Stomach smooth muscle (tissue), 2 donors: ENCODE measurements around the gene DLG2.

ENCODE experiments used
- H3K27ac ChIP-seq: one replicate; pipeline ENCODE4 v1.7.0; 2013; ENCODE audit warnings: mild to moderate bottlenecking, low read length, inconsistent platforms
- H3K27me3 ChIP-seq, 2 donors: one replicate each; pipeline ENCODE4 v1.7.0; 2013; ENCODE audit warnings: low read length in 2 of 2; ENCODE audit not compliant: insufficient read depth in 2 of 2, control insufficient read depth in 1 of 2
- H3K36me3 ChIP-seq, 2 donors: one replicate each; pipeline ENCODE4 v1.7.0; 2013; ENCODE audit warnings: low read length in 2 of 2; ENCODE audit not compliant: control insufficient read depth in 2 of 2, insufficient read depth in 2 of 2
- H3K4me1 ChIP-seq: one replicate; pipeline ENCODE4 v1.7.0; 2013; ENCODE audit warnings: low read length; ENCODE audit not compliant: control insufficient read depth, insufficient read depth
- H3K4me3 ChIP-seq, 2 donors: one replicate each; pipeline ENCODE4 v1.7.0; 2013; ENCODE audit warnings: low read length in 2 of 2
- H3K9ac ChIP-seq, 2 donors: one replicate each; pipeline ENCODE4 v1.7.0; 2013; ENCODE audit warnings: low read length in 2 of 2, mild to moderate bottlenecking in 1 of 2
- H3K9me3 ChIP-seq, 2 donors: one replicate each; pipeline ENCODE4 v1.7.0; 2013; ENCODE audit warnings: low read length in 2 of 2; ENCODE audit not compliant: control insufficient read depth in 2 of 2
- donor health status: healthy.
- donor health status: Pancreatic carcinoma.

Gene DLG2

DNA sequence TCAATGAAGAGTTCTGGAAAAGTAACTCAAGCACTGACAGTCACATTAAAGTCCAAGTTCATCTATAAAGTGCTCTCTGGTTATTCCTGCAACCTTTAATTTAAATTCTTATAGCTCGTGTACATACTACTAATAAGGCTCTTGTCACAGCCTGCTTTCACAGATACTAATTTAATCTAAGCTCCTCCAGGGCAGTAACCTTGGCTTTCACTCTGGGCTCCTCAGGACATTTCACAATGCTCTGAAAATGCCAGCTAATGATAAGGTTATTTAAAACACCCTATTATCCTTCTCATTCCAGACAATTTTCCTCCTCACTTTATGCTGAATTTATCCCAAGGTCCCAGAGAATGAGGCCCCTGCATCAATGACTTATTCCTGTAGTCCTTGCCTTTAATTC is 2098.3 kb downstream of the DLG2 start:
- Histone ChIP-seq H3K36me3 (no peaks in the 10 kb centered on the region), H3K9me3 (no peaks in the 10 kb centered on the region), H3K27me3 (no peaks in the 10 kb centered on the region), H3K27ac (no peak overlapping the region), H3K9ac (no peak overlapping the region), H3K4me1 (no peaks in the 10 kb centered on the region), H3K4me3 (no peak overlapping the region)

DNA sequence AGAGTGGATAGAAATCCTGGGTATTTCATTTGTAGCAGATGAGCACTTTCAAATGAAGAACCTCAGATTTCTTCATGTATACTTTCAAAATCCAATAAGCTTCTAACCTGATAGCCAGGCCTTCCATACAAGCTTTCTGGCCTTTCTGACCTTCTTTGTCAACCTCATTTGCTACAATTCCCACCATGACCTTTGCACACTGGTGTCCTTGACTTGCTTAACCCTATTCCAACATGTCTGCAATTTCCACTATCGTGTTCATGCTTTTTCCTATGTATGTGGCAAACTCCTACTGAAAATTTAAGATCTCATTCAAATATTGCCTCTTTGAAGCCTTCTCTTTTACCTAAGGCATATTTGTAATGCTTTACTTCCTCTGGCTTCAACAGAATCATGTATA is 2098.9 kb downstream of the DLG2 start:
- Histone ChIP-seq H3K27me3 (no peaks in the 10 kb centered on the region), H3K9ac (no peak overlapping the region), H3K9me3 (no peaks in the 10 kb centered on the region), H3K4me3 (no peak overlapping the region), H3K36me3 (no peaks in the 10 kb centered on the region), H3K4me1 (no peaks in the 10 kb centered on the region), H3K27ac (no peak overlapping the region)

DNA sequence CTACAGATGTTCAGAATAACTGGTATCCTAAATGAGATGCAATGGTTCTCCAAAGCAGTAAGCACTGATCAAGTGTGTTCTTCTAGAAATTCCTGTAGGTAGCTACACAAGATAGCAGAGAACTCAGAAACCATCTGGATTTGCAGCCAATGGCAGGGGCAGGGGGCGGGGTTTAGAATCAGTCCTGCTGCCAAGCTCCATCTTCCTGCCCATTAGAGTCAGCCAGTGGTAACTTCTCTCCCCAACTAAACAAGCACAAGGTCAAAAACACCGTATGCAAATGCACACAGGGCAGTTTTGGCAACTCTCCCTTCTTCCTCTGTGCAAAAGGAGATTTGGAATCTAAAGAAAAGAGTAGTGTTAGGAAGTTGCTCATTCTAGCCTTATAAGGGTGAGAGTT is 2103.5 kb downstream of the DLG2 start:
- Histone ChIP-seq H3K27ac (no peak overlapping the region), H3K9me3 (no peaks in the 10 kb centered on the region), H3K36me3 (no peaks in the 10 kb centered on the region), H3K27me3 (no peaks in the 10 kb centered on the region), H3K4me3 (no peak overlapping the region), H3K9ac (no peak overlapping the region), H3K4me1 (no peaks in the 10 kb centered on the region)

DNA sequence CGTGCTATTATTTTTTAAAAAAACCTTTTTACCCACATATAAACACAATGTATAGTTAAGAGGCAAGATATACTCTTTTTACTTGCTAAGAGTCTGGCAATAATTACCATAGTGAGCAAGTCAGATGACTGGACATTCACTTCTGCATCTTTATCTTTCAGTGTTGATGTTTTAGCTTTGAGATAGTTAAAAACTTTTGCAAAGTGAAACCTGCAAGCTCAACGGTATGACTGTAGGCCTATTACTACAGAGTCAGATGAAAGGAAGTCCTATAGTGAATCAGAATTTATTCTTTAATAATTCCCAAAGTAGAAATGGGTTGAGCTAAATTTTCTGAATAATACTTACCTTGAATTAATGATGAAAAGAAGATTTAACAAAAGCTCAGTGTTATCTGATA is 2104.2 kb downstream of the DLG2 start:
- Histone ChIP-seq H3K9me3 (no peaks in the 10 kb centered on the region), H3K27me3 (no peaks in the 10 kb centered on the region), H3K27ac (no peak overlapping the region), H3K36me3 (no peaks in the 10 kb centered on the region), H3K9ac (no peak overlapping the region), H3K4me1 (no peaks in the 10 kb centered on the region), H3K4me3 (no peak overlapping the region)

DNA sequence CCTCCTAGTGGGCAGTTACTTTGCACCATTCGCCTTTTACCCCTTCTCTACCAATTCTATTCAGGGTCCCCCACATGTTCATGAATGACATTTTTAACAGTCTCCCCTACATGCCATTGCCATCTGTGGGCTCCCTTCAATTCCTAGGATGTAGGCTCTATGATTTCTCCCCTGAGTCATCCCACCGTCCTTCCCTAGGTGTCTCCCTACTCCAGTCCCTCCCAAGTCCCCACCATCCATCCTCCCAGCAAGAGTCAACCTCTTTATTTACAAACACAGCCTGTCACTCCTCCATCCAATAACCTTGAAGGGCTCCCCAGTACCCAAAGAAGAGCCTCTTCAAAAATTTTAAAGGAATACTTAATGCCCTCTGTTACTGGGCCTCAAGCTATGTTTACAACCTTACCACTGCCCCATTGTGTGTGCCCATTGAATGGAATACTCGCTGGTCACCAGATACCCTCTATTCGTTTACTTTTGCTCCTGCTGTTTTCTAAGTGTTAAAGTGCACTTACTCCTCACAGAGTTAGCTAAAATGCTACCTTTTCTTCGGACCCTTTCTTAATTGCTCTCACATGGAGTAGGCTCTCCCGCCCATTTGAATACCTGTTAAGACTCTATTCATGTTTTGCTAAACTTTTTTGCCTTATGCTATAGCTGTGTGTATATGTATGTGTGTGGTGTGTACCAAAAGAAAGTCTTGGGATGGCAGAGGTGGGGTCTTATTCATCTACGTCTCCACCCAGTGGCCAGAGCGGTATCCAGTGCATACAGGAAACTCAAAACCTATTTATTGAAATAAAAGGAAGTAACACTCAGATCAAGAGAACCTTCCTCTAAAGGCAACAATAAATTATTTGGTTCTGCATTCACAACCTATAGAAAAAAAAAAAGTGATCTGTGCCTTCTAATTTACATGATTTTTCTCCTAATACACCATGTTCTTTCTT is 2105.2 kb downstream of the DLG2 start:
- no peaks in the 10 kb centered on the region for H3K27me3 ChIP-seq
- no peak overlapping the region for H3K9ac ChIP-seq
- H3K36me3 ChIP-seq: no peaks in the 10 kb centered on the region
- H3K9me3 ChIP-seq: no peaks in the 10 kb centered on the region
- no peak overlapping the region for H3K27ac ChIP-seq
- no peak overlapping the region for H3K4me3 ChIP-seq
- H3K4me1 ChIP-seq: no peaks in the 10 kb centered on the region

DNA sequence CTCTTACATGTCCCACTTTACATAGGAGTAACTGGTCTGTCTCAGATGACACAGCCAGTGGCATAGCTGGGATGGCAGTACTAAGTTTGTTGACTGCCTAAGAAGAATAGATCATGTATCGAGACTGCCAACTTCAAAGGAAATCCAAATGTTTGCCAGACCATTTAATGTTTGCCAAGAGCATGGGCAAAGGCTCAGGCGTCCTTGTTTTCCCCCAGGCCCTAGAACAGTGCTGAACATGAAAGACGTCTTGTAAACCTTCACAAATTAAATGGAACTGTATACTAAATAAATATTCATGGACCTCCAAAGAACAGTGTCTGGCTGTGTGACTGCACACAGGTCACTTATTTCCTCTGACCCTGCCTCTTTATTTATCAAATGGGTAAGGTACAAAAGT is 2106.3 kb downstream of the DLG2 start:
- H3K4me1 ChIP-seq: no peaks in the 10 kb centered on the region
- H3K36me3 ChIP-seq: no peaks in the 10 kb centered on the region
- H3K9me3 ChIP-seq: no peaks in the 10 kb centered on the region
- H3K4me3 ChIP-seq: no peak overlapping the region
- no peaks in the 10 kb centered on the region for H3K27me3 ChIP-seq
- H3K27ac ChIP-seq: no peak overlapping the region
- H3K9ac ChIP-seq: no peak overlapping the region

DNA sequence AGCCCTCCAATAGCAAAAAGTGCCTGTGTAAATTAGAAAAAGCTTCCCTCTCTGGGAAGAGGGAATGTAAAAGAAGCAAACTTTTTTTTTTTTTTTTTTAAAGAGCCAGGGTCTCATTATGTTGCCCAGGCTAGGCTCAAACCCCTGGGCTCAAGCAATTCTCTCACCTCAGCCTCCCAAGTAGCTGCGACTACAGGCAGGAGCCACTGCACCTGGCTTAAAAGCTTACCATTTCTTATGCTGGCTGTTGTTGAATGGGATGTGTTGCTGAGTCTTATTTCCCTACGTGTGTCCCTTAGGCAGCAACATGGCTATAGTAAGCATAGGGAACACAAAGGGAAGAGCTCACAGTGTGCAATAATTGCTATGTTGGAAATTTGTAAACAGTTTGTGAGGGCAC is 2115.5 kb downstream of the DLG2 start:
- H3K27ac ChIP-seq: no peak overlapping the region
- H3K36me3 ChIP-seq: no peaks in the 10 kb centered on the region
- H3K9ac ChIP-seq: no peak overlapping the region
- no peaks in the 10 kb centered on the region for H3K9me3 ChIP-seq
- no peak overlapping the region for H3K4me3 ChIP-seq
- H3K27me3 ChIP-seq: no peaks in the 10 kb centered on the region
- no peaks in the 10 kb centered on the region for H3K4me1 ChIP-seq

DNA sequence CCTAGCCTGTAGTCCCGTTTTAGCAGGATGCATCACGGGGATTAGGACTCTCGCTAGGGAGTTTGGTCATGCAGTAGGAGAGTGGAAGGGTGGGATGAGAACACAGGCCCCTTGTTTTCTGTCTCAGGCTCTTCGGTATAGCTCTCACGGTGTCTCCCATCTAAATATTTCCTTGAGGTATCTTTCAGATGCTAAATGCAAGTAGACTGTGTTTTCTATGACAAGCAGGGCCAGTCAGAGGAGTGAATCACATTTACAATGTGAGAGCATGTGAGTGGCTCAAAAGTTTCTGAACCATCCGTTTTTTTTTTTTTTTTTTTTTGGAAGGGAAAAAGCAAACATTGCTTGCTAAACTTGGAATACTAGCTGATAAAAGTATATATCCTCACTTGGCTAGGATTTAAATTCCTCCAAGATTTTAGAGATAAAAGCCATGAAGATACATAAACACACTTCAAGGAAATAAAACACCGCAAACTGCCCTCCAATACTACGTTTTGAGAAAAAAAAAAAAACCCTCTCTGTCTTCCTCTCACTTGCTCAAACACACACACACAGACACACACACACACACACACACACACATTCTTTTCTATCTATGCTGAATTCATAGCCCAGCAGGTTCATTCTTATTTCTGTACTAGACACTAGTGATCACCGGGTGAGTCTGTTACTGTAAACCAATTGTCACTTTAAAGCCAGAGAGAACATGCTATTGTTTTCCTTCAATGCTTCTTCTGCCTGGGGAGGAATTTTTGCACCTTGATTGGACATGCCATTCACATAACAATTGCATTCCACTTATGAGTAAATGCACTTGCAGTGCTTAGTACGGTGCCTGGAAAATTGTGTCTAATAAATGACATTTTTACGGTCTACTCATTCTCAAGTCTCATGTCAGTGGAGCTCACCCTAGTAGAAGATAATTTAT is 2116.3 kb downstream of the DLG2 start:
- H3K9me3 ChIP-seq: no peaks in the 10 kb centered on the region
- no peak overlapping the region for H3K9ac ChIP-seq
- H3K27me3 ChIP-seq: no peaks in the 10 kb centered on the region
- no peaks in the 10 kb centered on the region for H3K4me1 ChIP-seq
- no peak overlapping the region for H3K27ac ChIP-seq
- no peaks in the 10 kb centered on the region for H3K36me3 ChIP-seq
- H3K4me3 ChIP-seq: no peak overlapping the region

DNA sequence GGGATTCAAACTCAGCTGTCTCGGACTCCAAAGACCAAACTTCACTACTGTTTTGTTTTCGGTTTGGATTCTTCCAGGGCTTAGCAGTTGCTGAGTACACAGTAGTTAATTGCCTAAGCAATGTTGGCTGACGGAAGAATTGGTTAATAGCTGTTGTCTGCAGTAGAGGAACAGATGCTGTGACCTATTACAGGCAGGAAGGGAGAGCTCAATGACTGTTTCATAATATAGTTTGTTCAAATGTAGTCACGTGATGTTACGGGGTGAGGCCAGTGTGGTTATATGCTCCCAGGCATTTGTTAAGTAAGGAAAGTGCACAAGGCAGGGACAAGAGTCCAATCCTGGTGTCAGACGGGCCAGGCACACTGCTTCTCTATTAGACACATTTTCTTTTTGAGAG is 2118.3 kb downstream of the DLG2 start:
- Histone ChIP-seq H3K27ac (no peak overlapping the region), H3K27me3 (no peaks in the 10 kb centered on the region), H3K9ac (no peak overlapping the region), H3K4me3 (no peak overlapping the region), H3K4me1 (no peaks in the 10 kb centered on the region), H3K36me3 (no peaks in the 10 kb centered on the region), H3K9me3 (no peaks in the 10 kb centered on the region)

DNA sequence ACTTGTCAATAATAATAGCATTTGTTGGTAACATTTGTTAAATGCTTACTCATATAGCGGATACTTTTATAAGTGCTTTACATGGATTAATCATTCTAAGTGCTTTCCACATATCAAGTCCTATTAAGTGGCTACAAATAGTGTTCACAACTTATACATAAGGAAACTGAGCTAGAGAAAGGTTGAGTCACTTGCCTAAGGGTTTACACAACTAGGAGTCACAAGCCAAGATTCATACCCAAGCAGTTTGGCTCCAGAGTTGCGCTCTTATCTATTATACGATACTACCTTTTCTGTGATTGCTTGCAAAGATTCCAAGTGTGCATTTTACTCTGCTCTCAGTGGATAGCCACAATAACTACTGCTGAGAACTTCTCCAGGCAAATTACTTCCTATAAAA is 2125.1 kb downstream of the DLG2 start:
- Histone ChIP-seq H3K4me3 (no peak overlapping the region), H3K27me3 (no peaks in the 10 kb centered on the region), H3K27ac (no peak overlapping the region), H3K36me3 (no peaks in the 10 kb centered on the region), H3K4me1 (no peaks in the 10 kb centered on the region), H3K9me3 (no peaks in the 10 kb centered on the region), H3K9ac (no peak overlapping the region)
